GM19372 (cell line): ENCODE measurements around the gene IL21.
A peak's percentile ranks its signal among the peaks of the same experiment; 100 is the strongest.
"Not testable (repeated sequence)": the region's sequence is repeated elsewhere in the genome, so short reads cannot be mapped to it uniquely, and the experiment has no call there.

ENCODE experiments used
- ATAC-seq: cut with Tn5 transposase; IDR thresholded peaks from one replicate; pipeline ENCODE4 v1.9.1; 2021; ENCODE audit warnings: mild to moderate bottlenecking, low read depth, moderate library complexity; ENCODE audit not compliant: unreplicated experiment

Gene IL21

DNA sequence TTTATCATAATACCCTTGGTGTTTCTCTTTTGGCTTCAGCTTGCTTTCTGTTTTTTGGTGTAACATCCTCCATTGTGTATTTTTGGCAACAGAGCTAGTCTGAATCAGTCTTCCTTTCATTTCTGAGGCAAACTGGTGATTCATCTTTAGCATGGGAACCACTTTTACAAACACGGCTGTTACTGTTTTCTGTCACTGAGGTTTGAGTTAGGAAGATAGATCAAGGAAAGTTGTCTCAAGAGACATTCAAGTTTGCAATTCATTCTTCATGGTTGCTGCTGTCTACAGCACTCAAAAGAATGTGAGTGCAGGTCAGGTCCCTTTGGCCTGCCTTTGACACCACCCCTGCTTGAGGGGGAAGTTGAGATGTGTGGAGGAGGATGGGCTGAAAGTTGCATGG, 36.3 kb downstream of the IL21 start:
- ATAC-seq, result no peak

DNA sequence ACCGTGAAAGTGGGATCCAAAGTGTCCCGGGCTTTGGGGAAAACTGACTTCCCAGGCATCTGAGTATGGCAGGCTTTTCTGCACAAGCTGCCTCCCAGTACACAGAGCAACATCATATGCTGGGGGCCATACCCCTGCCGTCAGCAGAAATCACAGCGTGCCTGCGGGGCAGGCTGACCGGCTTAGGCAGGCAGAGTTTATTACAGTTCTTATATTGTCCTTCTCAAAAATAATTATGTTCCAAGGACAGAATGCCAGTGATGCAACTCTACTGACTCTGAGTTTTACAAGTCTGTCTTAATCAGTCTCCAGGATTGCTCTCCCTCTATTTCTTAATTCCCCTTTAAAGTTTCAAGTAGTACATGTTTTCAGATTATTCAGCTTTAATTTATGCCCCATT, 37.0 kb downstream of the IL21 start:
- no peak for ATAC-seq

DNA sequence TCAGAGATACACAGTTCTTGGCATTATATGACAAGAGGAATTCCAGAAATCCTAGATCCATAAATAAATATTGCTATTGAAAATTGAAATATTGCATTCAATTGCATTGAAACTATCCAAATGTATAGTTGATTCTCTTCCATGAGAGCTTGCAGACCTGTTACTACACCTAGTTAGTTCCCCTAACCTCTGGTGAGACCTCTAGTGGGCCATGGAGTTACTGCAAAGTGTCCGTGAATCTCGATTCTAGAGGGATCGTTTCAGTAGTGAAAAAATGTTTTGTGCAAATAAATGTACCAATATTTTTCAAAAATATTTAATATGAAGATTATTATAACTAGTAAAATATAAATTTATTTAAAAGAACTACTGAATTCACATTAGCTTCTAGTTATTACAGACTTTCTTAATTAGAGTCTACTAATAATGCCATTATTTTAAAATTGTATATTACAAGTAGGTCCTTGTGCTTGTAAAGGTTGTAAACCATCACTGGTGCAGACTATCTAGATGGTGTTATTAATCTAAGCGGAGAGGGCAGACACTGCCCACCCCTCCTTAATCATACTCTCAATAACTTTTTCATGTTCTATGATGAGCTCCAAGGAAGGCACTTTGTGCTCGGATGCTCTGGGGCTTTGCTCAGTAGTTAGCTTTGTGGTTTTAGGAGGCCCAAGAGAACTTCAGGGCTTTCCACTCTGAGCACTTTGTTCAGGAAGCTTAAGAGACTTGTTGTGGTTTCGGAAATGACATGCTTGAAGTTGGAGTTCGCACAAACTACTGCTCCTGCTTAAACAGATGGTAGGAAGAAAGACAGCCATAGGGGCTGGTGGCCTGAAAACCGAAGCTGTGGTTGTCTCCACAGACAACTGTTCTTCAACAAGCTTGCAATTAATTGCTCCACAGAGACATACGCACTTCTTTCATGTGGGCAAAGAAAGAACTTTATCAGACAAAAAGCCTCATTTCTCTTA, 42.8 kb downstream of the IL21 start:
- ATAC-seq, result peak; percentile 89

DNA sequence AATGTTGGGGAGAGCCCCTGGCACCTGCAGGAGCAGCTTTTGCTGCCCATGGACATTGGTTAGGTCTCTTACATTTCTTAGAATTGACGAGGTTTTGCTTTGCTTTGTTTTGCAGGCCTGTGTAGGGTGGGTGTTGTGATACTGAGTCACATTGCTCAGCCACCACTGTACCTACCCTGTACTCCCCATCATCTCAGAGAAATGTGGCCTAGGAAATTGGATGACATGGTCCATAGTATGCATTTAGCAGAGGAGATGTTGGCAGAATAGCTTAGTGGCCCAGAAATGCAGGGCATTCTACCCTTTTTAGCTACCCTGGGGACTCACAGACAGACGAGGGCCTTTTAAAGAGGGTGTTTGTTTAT, 43.7 kb downstream of the IL21 start:
- ATAC-seq, result no peak

GRCh38 chr4:122576261-122577188, 44.3 kb downstream of the IL21 start:
- peak; percentile 49 for ATAC-seq

- not testable (repeated sequence) for ATAC-seq
These were observed 46.5 kb downstream of the IL21 start for GRCh38 chr4:122574347-122574746.

- no peak for ATAC-seq
These were observed 58.4 kb downstream of the IL21 start for GRCh38 chr4:122562449-122562848.
